Loucy (cell line): ENCODE data around the gene ATAD3A.

Experiments
- H2AFZ ChIP-seq: fragments of 200-600 bp; sonication (generic); 2 replicates; pipeline ENCODE4 v1.6.0; 2016; ENCODE audit warnings: antibody characterized with exemption, mild to moderate bottlenecking, low read length, moderate library complexity
- H3F3A ChIP-seq: fragments of 200-600 bp; 2 replicates; pipeline ENCODE4 v1.6.0; 2016; ENCODE audit warnings: antibody characterized with exemption, low read depth, mild to moderate bottlenecking
- H3K27me3 ChIP-seq: fragments of 200-600 bp; sonication (generic); 2 replicates; pipeline ENCODE4 v1.6.1; 2014; ENCODE audit warnings: low read length, mild to moderate bottlenecking; ENCODE audit not compliant: insufficient read depth, poor library complexity, severe bottlenecking
- H3K36me3 ChIP-seq: fragments of 200-600 bp; sonication (generic); 2 replicates; pipeline ENCODE4 v1.6.1; 2016; ENCODE audit warnings: low read length; ENCODE audit not compliant: insufficient read depth
- H3K4me1 ChIP-seq: fragments of 200-600 bp; sonication (generic); 2 replicates; pipeline ENCODE4 v1.5.1; 2014; ENCODE audit warnings: low read length, mild to moderate bottlenecking; ENCODE audit not compliant: insufficient read depth, poor library complexity, severe bottlenecking
- H3K4me2 ChIP-seq: fragments of 200-600 bp; sonication (generic); 2 replicates; pipeline ENCODE4 v1.6.0; 2014; ENCODE audit warnings: antibody characterized with exemption, low read length, low read depth, mild to moderate bottlenecking; ENCODE audit not compliant: poor library complexity, severe bottlenecking
- H3K4me3 ChIP-seq: fragments of 200-600 bp; sonication (generic); 2 replicates; pipeline ENCODE4 v1.5.1; 2014; ENCODE audit warnings: low read length, mild to moderate bottlenecking, mixed read lengths; ENCODE audit not compliant: poor library complexity, severe bottlenecking
- H3K79me2 ChIP-seq: fragments of 200-600 bp; sonication (generic); 2 replicates; pipeline ENCODE4 v1.6.1; 2014; ENCODE audit warnings: low read length; ENCODE audit not compliant: insufficient read depth
- H3K9ac ChIP-seq: fragments of 200-600 bp; sonication (generic); 2 replicates; pipeline ENCODE4 v1.6.0; 2014; ENCODE audit warnings: mild to moderate bottlenecking, low read depth, low read length, moderate library complexity; ENCODE audit not compliant: poor library complexity, severe bottlenecking
- H3K9me2 ChIP-seq: fragments of 200-600 bp; sonication (generic); replicated peaks from 2 replicates; pipeline ENCODE4 v1.6.1; 2016; ENCODE audit warnings: low read depth, low read length, mixed read lengths
- H3K9me3 ChIP-seq: fragments of 200-600 bp; sonication (generic); 2 replicates; pipeline ENCODE4 v1.6.1; 2014; ENCODE audit warnings: mild to moderate bottlenecking, antibody characterized with exemption, low read length, low read depth; ENCODE audit not compliant: insufficient read depth
- H4K20me1 ChIP-seq: fragments of 200-600 bp; sonication (generic); 2 replicates; pipeline ENCODE4 v1.6.0; 2014; ENCODE audit warnings: antibody characterized with exemption, low read length, mild to moderate bottlenecking; ENCODE audit not compliant: insufficient read depth, poor library complexity, severe bottlenecking
- EZH2phosphoT487 ChIP-seq: fragments of 200-600 bp; IDR thresholded peaks from 2 replicates; pipeline ENCODE4 v1.6.1; 2018; ENCODE audit warnings: antibody characterized with exemption, mild to moderate bottlenecking, moderate library complexity, borderline replicate concordance
- TF ChIP-seq, protein P1 (sequence below): fragments of 200-600 bp; sonication (generic); conservative IDR thresholded peaks from 2 replicates; pipeline ENCODE4 v1.5.1; 2014; ENCODE audit warnings: mild to moderate bottlenecking, antibody characterized with exemption, low read length

The ATAD3A gene

DNA sequence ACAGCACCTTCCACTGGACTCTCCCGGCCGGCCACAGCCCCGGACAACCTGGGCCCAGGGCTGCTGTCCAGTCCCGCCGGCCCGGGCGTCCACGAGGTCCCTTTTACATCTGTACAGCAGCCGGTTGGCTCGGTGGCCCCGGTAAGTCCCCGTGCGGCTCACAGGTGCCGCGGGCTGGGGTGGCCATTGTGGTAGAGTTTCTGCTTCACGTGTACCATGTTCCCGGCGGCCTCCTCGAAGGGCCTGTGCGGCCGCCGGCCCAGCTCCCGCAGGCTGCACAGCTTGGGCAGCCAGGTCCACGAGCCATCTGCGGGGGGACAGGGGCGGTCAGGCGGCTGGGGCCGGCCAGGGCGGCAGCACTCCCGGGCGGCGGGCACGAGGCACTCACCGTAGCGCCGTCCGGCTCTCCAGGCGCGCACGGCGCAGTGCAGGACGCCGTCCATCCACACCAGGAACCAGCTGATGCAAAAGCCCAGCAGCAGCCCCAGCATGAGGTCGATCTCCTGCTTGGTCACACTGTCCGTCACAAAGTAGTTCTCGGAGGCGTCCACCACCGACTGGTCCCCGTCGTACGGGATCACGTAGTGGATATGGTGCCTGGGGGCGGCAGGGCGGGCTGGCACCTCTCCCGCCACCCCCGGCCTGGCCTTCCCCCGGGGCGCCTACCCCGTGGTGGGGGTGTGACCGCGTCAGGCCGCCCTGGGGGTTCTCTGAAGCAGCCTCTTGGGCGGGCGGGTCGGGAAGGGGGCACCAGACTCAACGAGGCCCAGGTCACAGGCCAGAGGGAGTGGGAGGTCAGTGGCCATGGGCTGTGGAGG, 23.4 kb downstream of the ATAD3A start:
- no peaks in the 10 kb centered on the region for H3K9me2 ChIP-seq
- H3K4me3 ChIP-seq, result no peak overlapping the region
- H3K4me1 ChIP-seq, result no peaks in the 10 kb centered on the region
- H3K9me3 ChIP-seq, result no peaks in the 10 kb centered on the region
- no peaks in the 10 kb centered on the region for H4K20me1 ChIP-seq
- H3F3A ChIP-seq, result no peaks in the 10 kb centered on the region
- no peak overlapping the region for H2AFZ ChIP-seq
- TF ChIP-seq EZH2phosphoT487, result no peak
- TF ChIP-seq, protein P1, sequence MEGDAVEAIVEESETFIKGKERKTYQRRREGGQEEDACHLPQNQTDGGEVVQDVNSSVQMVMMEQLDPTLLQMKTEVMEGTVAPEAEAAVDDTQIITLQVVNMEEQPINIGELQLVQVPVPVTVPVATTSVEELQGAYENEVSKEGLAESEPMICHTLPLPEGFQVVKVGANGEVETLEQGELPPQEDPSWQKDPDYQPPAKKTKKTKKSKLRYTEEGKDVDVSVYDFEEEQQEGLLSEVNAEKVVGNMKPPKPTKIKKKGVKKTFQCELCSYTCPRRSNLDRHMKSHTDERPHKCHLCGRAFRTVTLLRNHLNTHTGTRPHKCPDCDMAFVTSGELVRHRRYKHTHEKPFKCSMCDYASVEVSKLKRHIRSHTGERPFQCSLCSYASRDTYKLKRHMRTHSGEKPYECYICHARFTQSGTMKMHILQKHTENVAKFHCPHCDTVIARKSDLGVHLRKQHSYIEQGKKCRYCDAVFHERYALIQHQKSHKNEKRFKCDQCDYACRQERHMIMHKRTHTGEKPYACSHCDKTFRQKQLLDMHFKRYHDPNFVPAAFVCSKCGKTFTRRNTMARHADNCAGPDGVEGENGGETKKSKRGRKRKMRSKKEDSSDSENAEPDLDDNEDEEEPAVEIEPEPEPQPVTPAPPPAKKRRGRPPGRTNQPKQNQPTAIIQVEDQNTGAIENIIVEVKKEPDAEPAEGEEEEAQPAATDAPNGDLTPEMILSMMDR, result no peak
- no peaks in the 10 kb centered on the region for H3K79me2 ChIP-seq
- H3K27me3 ChIP-seq, result no peaks in the 10 kb centered on the region
- no peaks in the 10 kb centered on the region for H3K36me3 ChIP-seq
- no peak overlapping the region for H3K9ac ChIP-seq
- no peak overlapping the region for H3K4me2 ChIP-seq

DNA sequence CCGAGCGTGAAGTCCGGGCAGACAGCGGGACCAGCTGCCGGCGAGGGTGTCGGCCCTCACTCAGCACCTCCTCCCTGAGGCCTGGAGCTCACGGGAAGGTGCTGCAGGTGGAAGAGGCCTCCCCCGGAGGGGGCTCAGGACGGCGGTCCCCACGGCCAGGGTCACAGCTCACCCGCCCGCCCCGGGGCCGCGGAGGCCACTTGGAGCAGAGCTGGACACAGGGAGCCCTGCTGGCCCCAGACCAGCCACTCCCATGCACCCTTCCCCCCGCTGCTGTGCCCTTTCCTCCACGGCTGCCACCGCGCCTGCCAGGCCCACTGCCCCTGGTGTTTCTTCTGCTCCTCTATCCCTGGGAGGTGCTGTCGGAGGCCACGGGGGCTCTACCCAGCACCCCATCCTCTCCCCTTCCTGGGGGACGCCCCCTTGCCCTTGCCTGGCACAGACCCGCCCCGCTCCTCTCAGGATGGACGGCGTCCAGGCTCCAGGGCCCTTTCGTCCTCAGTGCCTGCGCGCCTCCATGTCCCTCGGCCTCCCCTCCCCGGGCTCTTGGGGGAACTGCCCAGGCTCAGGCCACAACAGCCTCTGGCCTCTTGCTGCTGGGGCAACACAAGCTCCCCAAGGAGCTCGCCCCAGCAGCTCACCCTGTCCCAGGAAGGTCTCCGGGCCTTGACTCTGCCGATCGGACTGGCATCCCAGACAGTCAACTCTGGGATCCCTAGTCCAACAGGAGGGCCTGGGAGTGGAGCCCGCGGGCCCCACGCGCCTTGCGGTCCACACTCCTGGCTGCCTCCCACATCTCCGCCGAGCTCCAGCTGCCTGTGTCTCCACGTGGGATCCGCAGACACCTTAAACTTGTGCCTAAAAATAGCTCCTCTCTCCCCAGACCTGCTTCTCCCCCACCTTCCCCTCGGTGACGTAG, 24.3 kb downstream of the ATAD3A start:
- H3K9me3 ChIP-seq, result no peaks in the 10 kb centered on the region

DNA sequence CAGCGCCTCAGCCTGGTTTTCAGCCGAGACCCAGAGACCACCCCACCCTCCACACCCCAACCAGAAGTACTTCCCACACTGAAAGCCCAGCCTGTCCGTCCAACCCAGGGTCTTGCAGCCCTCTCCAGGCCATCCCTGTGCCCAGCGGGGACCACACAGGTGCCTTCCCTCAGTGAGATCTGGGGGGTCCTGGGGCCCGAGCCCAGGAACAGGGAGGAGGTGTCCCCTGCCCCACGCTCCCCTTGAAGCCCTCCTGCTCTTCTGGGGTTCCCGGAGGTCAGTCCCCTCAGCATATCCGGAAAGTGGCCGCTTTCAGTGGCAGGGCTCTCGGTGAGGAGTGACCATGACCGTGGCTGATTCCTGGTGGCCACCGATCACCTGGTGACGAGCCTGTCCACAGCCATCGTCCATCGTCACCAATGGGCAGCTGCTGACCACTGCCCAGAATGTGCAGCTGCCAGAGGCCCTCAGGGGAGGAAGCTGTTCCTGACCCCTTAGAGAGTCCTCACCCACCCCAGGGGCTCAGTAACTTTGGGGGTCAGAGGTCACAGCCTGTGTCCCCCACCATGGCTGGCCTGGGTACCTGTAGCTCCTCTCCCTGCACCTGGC, 25.1 kb downstream of the ATAD3A start:
- no peak overlapping the region for H3K4me3 ChIP-seq
- no peaks in the 10 kb centered on the region for H3K79me2 ChIP-seq
- no peak overlapping the region for H2AFZ ChIP-seq
- H3K9ac ChIP-seq, result no peak overlapping the region
- H3K9me2 ChIP-seq, result no peaks in the 10 kb centered on the region
- no peaks in the 10 kb centered on the region for H3K4me1 ChIP-seq
- no peaks in the 10 kb centered on the region for H4K20me1 ChIP-seq
- no peaks in the 10 kb centered on the region for H3K9me3 ChIP-seq
- no peaks in the 10 kb centered on the region for H3K27me3 ChIP-seq
- TF ChIP-seq, protein P1, result no peak
- no peak for TF ChIP-seq EZH2phosphoT487
- no peak overlapping the region for H3K4me2 ChIP-seq
- H3F3A ChIP-seq, result no peaks in the 10 kb centered on the region
- H3K36me3 ChIP-seq, result no peaks in the 10 kb centered on the region

More for the DNA sequence above, 24.3 kb downstream of the ATAD3A start:
- Histone ChIP-seq H3K4me1 (no peaks in the 10 kb centered on the region), H2AFZ (no peak overlapping the region), H3K79me2 (no peaks in the 10 kb centered on the region), H3K4me2 (no peak overlapping the region), H4K20me1 (no peaks in the 10 kb centered on the region), H3K9ac (no peak overlapping the region), H3K36me3 (no peaks in the 10 kb centered on the region), H3K27me3 (no peaks in the 10 kb centered on the region), H3F3A (no peaks in the 10 kb centered on the region), H3K4me3 (no peak overlapping the region), H3K9me2 (no peaks in the 10 kb centered on the region)
- TF ChIP-seq, protein P1, result no peak
- no peak for TF ChIP-seq EZH2phosphoT487
